ENCODE measurements around the gene MSH5.

DNA sequence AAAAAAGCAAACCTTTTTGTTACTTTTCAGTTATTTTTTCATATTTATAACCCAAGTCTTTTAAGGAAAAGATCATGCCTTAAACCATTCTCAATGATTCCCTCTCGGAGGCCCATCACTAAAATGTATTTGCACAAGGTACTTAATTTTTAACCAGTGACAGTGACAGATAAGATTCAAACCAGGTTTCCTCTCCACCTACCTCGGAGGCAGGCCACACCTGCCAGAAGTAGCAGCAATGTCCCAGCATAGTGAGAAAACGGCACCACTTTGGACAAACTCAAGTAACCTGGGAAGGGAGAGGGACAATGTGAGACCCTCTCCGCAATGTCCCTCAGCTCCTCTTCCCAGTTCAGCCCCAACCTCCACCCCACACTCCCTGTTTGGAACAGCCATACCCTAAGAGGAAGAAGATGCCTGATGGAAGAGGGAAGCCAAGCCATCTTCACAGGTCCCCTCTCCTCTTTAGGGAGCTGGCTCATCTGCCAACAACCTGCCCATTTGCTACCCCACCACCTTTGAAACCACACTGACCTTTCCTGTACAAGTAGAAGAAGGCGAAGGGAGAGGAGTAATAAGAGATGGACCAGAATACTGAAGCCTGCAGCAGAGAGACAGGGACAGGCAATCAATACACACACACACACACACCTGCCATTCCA lies 38.9 kb upstream of the MSH5 start:
- TF ChIP-seq CTCF (conservative IDR thresholded peaks at IDR 0.05; ENCODE audit: low read depth, low read length) = no peak
- TF ChIP-seq EZH2 (IDR thresholded peaks at IDR 0.05; ENCODE audit: low read length, unreplicated experiment) = no peak
